HG03521 (cell line): ENCODE results near the gene MXRA7.
"Not testable (repeated sequence)": the region's sequence is repeated elsewhere in the genome, so short reads cannot be mapped to it uniquely, and the experiment has no call there.

Experiments
- ATAC-seq: cut with Tn5 transposase; IDR thresholded peaks from one replicate; pipeline ENCODE4 v1.9.1; 2021; ENCODE audit warnings: mild to moderate bottlenecking, moderate library complexity; ENCODE audit not compliant: unreplicated experiment

Gene MXRA7

GRCh38 chr17:76710863-76711611 is at the start of gene MXRA7:
MXRA7 (minus strand) TSS chr17:76710965; CDS start chr17:76710946, 19 bp downstream.
- no peak for ATAC-seq

- ATAC-seq, result no peak
Observed at GRCh38 chr17:76758570-76758969, 47.8 kb upstream of the MXRA7 start.

GRCh38 chr17:76757256-76757655 is 46.5 kb upstream of the MXRA7 start:
- ATAC-seq, result no peak

- no peak for ATAC-seq
Observed at GRCh38 chr17:76755285-76755684, 44.5 kb upstream of the MXRA7 start.

- no peak for ATAC-seq
Observed at GRCh38 chr17:76753061-76753961, 42.5 kb upstream of the MXRA7 start.

GRCh38 chr17:76752006-76752405 is 41.2 kb upstream of the MXRA7 start:
- ATAC-seq, result no peak

GRCh38 chr17:76751416-76751993 is 40.7 kb upstream of the MXRA7 start:
- ATAC-seq, result no peak

- no peak for ATAC-seq
Observed at GRCh38 chr17:76748657-76749056, 37.9 kb upstream of the MXRA7 start.

GRCh38 chr17:76747716-76748363 is 37.1 kb upstream of the MXRA7 start:
- no peak for ATAC-seq

GRCh38 chr17:76745785-76746184 is 35.0 kb upstream of the MXRA7 start:
- not testable (repeated sequence) for ATAC-seq

GRCh38 chr17:76744747-76745146 is 34.0 kb upstream of the MXRA7 start:
- ATAC-seq, result no peak

GRCh38 chr17:76742958-76743357 is 32.2 kb upstream of the MXRA7 start:
- no peak for ATAC-seq

- ATAC-seq, result no peak
Observed at GRCh38 chr17:76740329-76741118, 29.8 kb upstream of the MXRA7 start.

- not testable (repeated sequence) for ATAC-seq
Observed at GRCh38 chr17:76739568-76740115, 28.9 kb upstream of the MXRA7 start.

- ATAC-seq, result no peak
Observed at GRCh38 chr17:76738468-76738850, 27.7 kb upstream of the MXRA7 start.

- peak; percentile 50 for ATAC-seq
Observed at GRCh38 chr17:76737676-76738467, 27.1 kb upstream of the MXRA7 start, which contains the start of gene MFSD11. MFSD11 (plus strand) TSS chr17:76738119; CDS start chr17:76738353, 234 bp downstream.

- ATAC-seq, result peak; percentile 71
Observed at GRCh38 chr17:76737082-76737675, 26.4 kb upstream of the MXRA7 start, which contains the start of gene SRSF2. SRSF2 (minus strand) TSS chr17:76737331; CDS start chr17:76737160, 171 bp downstream.

- ATAC-seq, result peak; percentile 10
Observed at GRCh38 chr17:76736349-76737081, 25.8 kb upstream of the MXRA7 start.
